SK-N-SH treated with all-trans-retinoic acid at 6 μM for 48 hours (cell line): Measurements from ENCODE around the gene TPRG1L.

Experiments
- ARNTL ChIP-seq: fragments of 450-650 bp; formaldehyde crosslinking; IDR thresholded peaks from 2 replicates; pipeline ENCODE4 v1.5.0; 2020; ENCODE audit warnings: low read depth, mild to moderate bottlenecking, moderate library complexity, borderline replicate concordance
- ESRRG ChIP-seq: fragments of 250-450 bp; sonication (Bioruptor Pico); IDR thresholded peaks from 2 replicates; pipeline ENCODE4 v1.6.1; 2021; ENCODE audit warnings: mild to moderate bottlenecking
- ISL1 ChIP-seq: fragments of 250-450 bp; sonication (Bioruptor Pico); IDR thresholded peaks from 2 replicates; pipeline ENCODE4 v2.1.2; 2022; ENCODE audit warnings: mild to moderate bottlenecking, moderate library complexity
- RARB ChIP-seq: fragments of 250-450 bp; sonication (Bioruptor Pico); IDR thresholded peaks from 2 replicates; pipeline ENCODE4 v1.8.0; 2021; ENCODE audit warnings: mild to moderate bottlenecking, moderate library complexity
- SNAI2 ChIP-seq: fragments of 250-450 bp; sonication (Bioruptor Pico); IDR thresholded peaks from 2 replicates; pipeline ENCODE4 v1.5.0; 2020; ENCODE audit warnings: mild to moderate bottlenecking, moderate library complexity
- ZNF70 ChIP-seq: fragments of 450-650 bp; formaldehyde crosslinking; IDR thresholded peaks from 2 replicates; pipeline ENCODE4 v1.5.0; 2020; ENCODE audit warnings: mild to moderate bottlenecking, moderate library complexity

DNA sequence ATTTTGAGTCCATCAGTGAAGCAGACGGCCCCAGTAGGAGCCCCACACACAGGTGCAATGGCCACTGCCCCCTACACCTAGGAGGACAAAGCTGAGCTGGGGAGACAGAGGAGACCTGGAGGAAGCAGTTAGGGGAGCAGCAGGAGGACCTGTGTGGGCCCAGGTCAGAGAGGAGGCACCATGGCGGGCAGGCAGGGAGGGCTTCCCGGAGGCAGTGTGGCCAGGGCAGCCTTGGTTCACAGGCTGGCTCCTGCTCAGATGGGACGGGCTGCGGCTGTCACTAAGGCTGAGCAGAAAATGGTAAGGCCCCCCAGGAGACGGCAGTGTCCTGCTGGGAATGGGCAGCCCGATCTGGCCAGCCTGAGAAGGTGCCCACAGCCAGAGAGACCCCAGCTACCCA is 28.9 kb upstream of the TPRG1L start:
- no peak for TF ChIP-seq ESRRG (CRISPR knock-in tag)
- no peak for TF ChIP-seq SNAI2
- no peak for TF ChIP-seq ARNTL (CRISPR knock-in tag)
- TF ChIP-seq ZNF70 (CRISPR knock-in tag) = no peak
- no peak for TF ChIP-seq RARB
- no peak for TF ChIP-seq ISL1 (CRISPR knock-in tag)
